RWPE2 (cell line): ENCODE data around the gene ARF6.

Source experiments
- ATAC-seq: fragments of 200-7000 bp; cut with Tn5 transposase; 3 replicates; pipeline ENCODE4 v1.9.1; 2021; ENCODE audit warnings: low read depth
- DNase-seq: peaks from one replicate; pipeline ENCODE4 v3.0.0-alpha.2; 2020; ENCODE audit warnings: low spot score
- H3K27ac ChIP-seq: fragments of 450-650 bp; 2 replicates; pipeline ENCODE4 v1.5.1; 2017; ENCODE audit warnings: mild to moderate bottlenecking; ENCODE audit not compliant: poor library complexity, severe bottlenecking
- H3K27me3 ChIP-seq: fragments of 250-450 bp; sonication (Bioruptor Pico); 2 replicates; pipeline ENCODE4 v1.5.1; 2021; ENCODE audit warnings: mild to moderate bottlenecking, moderate library complexity; ENCODE audit not compliant: insufficient read depth, poor library complexity, severe bottlenecking
- H3K36me3 ChIP-seq: fragments of 250-450 bp; sonication (Bioruptor Pico); 2 replicates; pipeline ENCODE4 v1.5.1; 2020; ENCODE audit warnings: low read depth, mild to moderate bottlenecking, moderate library complexity
- H3K4me1 ChIP-seq: fragments of 250-450 bp; sonication (Bioruptor Pico); 2 replicates; pipeline ENCODE4 v1.5.1; 2021; ENCODE audit warnings: mild to moderate bottlenecking, moderate library complexity; ENCODE audit not compliant: insufficient read depth, poor library complexity, severe bottlenecking
- H3K4me3 ChIP-seq: fragments of 250-450 bp; sonication (Bioruptor Pico); 2 replicates; pipeline ENCODE4 v1.5.1; 2021; ENCODE audit warnings: mild to moderate bottlenecking, moderate library complexity; ENCODE audit not compliant: severe bottlenecking
- H3K9me3 ChIP-seq: fragments of 250-450 bp; sonication (Bioruptor Pico); 2 replicates; pipeline ENCODE4 v1.5.1; 2021; ENCODE audit warnings: mild to moderate bottlenecking, moderate library complexity; ENCODE audit not compliant: severe bottlenecking
- TF ChIP-seq, protein P1 (sequence below): fragments of 450-650 bp; IDR thresholded peaks from one replicate; pipeline ENCODE4 v1.5.1; 2017; ENCODE audit warnings: mild to moderate bottlenecking, moderate library complexity; ENCODE audit not compliant: poor library complexity, severe bottlenecking

ARF6 gene

GRCh38 chr14:49923442-49923841, 30.6 kb downstream of the ARF6 start:
- DNase-seq (no peak), ATAC-seq (no peak)
- no peaks in the 10 kb centered on the region for H3K27me3 ChIP-seq
- TF ChIP-seq, protein P1, sequence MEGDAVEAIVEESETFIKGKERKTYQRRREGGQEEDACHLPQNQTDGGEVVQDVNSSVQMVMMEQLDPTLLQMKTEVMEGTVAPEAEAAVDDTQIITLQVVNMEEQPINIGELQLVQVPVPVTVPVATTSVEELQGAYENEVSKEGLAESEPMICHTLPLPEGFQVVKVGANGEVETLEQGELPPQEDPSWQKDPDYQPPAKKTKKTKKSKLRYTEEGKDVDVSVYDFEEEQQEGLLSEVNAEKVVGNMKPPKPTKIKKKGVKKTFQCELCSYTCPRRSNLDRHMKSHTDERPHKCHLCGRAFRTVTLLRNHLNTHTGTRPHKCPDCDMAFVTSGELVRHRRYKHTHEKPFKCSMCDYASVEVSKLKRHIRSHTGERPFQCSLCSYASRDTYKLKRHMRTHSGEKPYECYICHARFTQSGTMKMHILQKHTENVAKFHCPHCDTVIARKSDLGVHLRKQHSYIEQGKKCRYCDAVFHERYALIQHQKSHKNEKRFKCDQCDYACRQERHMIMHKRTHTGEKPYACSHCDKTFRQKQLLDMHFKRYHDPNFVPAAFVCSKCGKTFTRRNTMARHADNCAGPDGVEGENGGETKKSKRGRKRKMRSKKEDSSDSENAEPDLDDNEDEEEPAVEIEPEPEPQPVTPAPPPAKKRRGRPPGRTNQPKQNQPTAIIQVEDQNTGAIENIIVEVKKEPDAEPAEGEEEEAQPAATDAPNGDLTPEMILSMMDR = no peak
- no peak overlapping the region for H3K4me3 ChIP-seq
- H3K27ac ChIP-seq = no peak overlapping the region
- no peaks in the 10 kb centered on the region for H3K9me3 ChIP-seq
- H3K36me3 ChIP-seq = no peaks in the 10 kb centered on the region
- peaks cover 6% of the 10 kb centered on the region for H3K4me1 ChIP-seq

GRCh38 chr14:49923881-49924280, 31.0 kb downstream of the ARF6 start:
- Histone ChIP-seq H3K4me3 (no peak overlapping the region), H3K27ac (no peak overlapping the region), H3K9me3 (no peaks in the 10 kb centered on the region), H3K4me1 (peaks cover 6% of the 10 kb centered on the region), H3K36me3 (no peaks in the 10 kb centered on the region), H3K27me3 (no peaks in the 10 kb centered on the region)
- DNase-seq (no peak), ATAC-seq (no peak)
- TF ChIP-seq, protein P1 = no peak

GRCh38 chr14:49924852-49925251, 32.0 kb downstream of the ARF6 start:
- Histone ChIP-seq H3K4me3 (no peak overlapping the region), H3K9me3 (no peaks in the 10 kb centered on the region), H3K27me3 (no peaks in the 10 kb centered on the region), H3K36me3 (no peaks in the 10 kb centered on the region), H3K4me1 (peaks cover 4% of the 10 kb centered on the region), H3K27ac (no peak overlapping the region)
- TF ChIP-seq, protein P1 = no peak
- DNase-seq = no peak
- ATAC-seq = no peak

DNA sequence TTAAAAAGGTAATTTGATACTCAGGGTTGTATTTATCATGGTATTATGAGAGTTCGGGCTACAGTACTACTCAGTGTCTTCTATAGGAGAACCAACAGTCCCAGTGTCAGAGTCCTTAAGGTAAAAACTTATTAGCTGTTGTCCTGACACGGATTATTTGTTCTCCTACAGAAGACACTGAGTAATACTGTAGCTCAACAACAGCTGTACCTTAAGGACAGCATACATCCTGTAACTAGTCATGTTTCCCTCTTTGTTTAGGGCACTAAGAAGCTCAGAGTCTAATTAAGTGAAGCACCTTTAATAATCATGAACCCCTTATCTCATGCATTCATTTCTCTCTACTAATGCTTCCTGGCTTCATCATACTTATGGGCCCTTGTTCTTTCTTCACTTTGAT, 33.9 kb downstream of the ARF6 start:
- H3K27me3 ChIP-seq = no peaks in the 10 kb centered on the region
- no peaks in the 10 kb centered on the region for H3K9me3 ChIP-seq
- no peak; the same call in 2 of the 3 replicates for ATAC-seq
- DNase-seq = no peak
- no peaks in the 10 kb centered on the region for H3K36me3 ChIP-seq
- no peak overlapping the region for H3K27ac ChIP-seq
- H3K4me1 ChIP-seq = peaks cover under 1% of the 10 kb centered on the region
- TF ChIP-seq, protein P1 = no peak
- no peak overlapping the region for H3K4me3 ChIP-seq

GRCh38 chr14:49928015-49928414, 35.1 kb downstream of the ARF6 start:
- Histone ChIP-seq H3K36me3 (no peaks in the 10 kb centered on the region), H3K4me1 (peaks cover 4% of the 10 kb centered on the region), H3K4me3 (no peak overlapping the region), H3K9me3 (no peaks in the 10 kb centered on the region), H3K27ac (no peak overlapping the region), H3K27me3 (no peaks in the 10 kb centered on the region)
- ATAC-seq (no peak), DNase-seq (no peak)
- TF ChIP-seq, protein P1 = no peak
